Testis (tissue), 2 donors: ENCODE data around the gene SCGB2A2.

ENCODE experiments used
- CTCF ChIP-seq, 3 experiments: fragments of 450-650 bp in 2 of 3; fragments of 200-600 bp in 1 of 3; sonication (generic) in 1 of 3; IDR thresholded peaks; one replicate each; pipeline ENCODE4 v1.5.1; 2016 to 2019; ENCODE audit warnings: antibody characterized with exemption in 3 of 3, mild to moderate bottlenecking in 2 of 3, moderate library complexity in 1 of 3
- POLR2A ChIP-seq: fragments of 450-650 bp; IDR thresholded peaks from one replicate; pipeline ENCODE4 v1.6.1; 2017; ENCODE audit warnings: antibody characterized with exemption, mild to moderate bottlenecking, moderate library complexity

GRCh38 chr11:62260261-62260953, 9.6 kb upstream of the SCGB2A2 start:
- TF ChIP-seq CTCF (IDR thresholded peaks at IDR 0.05) = no peak
- TF ChIP-seq POLR2A = no peak
